ENCODE results near the gene ZNF318.
"Not testable (repeated sequence)": the region's sequence is repeated elsewhere in the genome, so short reads cannot be mapped to it uniquely, and the experiment has no call there.

GRCh38 chr6:43415275-43415674 is 45.8 kb upstream of the ZNF318 start:
- not testable (repeated sequence) for TF ChIP-seq FOXM1 (IDR thresholded peaks at IDR 0.05; ENCODE audit: borderline replicate concordance); ELF4 (IDR thresholded peaks at IDR 0.05); HDGF (IDR thresholded peaks at IDR 0.05; ENCODE audit: borderline replicate concordance)

All from HEK293T (cell line).